ENCODE measurements around the gene ZKSCAN1.

The ZKSCAN1 gene

GRCh38 chr7:100040575-100040974 lies 25.2 kb downstream of the ZKSCAN1 start:
- DNase-seq, result no peak

- DNase-seq, result no peak
These were observed 29.3 kb downstream of the ZKSCAN1 start for GRCh38 chr7:100044718-100045117.

GRCh38 chr7:100048680-100049079 lies 33.3 kb downstream of the ZKSCAN1 start:
- DNase-seq, result no peak

GRCh38 chr7:100049441-100050291 lies 34.3 kb downstream of the ZKSCAN1 start, which contains the start of gene ZSCAN21:
TSS of gene ZSCAN21 (plus strand) at chr7:100049774. CDS start at chr7:100057007, 7,233 bp downstream.
- peak; percentile 84 to 86 for DNase-seq

DNA sequence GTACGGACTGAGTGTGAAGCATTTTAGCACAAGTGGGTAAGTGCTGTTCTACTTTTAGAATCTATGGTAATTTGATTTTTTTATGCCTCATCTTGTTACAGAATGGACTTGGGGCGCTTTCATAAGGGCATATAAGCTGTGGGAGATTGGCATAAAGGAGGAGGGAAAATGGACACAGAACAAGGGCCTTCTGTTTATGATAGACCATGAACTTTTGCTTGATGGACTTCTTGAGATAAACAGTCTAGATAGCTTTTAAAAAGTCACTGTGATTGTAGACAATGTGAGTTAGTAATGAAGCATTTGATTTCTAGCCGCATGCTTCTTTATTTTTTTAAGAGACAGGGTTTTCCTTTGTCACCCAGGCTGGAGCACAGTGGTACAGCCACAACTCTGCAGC lies 36.2 kb downstream of the ZKSCAN1 start:
- DNase-seq, result no peak

DNA sequence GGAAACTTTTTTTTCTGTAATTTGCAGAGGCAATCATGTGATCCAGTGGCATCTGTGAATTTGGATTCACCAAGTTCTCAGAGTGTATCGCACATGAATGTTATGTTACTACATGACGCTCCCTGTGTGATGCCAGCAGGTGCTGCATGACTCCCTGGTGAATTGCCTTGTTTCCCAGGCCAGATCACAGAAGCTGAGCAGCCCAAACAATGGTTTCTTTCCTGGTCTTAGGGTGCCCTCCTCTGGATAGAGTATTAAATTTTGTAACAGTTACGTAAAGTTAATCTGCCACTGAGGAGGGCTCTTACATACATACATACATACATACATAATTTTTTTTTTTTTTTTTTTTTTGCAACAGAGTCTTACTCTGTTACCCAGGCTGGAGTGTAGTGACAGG lies 37.8 kb downstream of the ZKSCAN1 start:
- DNase-seq, result no peak

DNA sequence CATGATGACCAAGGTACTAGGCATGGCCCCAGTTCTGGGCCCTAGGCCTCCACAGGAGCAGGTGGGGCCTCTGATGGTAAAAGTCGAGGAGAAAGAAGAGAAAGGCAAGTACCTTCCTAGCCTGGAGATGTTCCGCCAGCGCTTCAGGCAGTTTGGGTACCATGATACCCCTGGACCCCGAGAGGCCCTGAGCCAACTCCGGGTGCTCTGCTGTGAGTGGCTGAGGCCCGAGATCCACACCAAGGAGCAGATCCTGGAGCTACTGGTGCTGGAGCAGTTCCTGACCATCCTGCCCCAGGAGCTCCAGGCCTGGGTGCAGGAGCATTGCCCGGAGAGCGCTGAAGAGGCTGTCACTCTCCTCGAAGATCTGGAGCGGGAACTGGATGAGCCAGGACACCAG lies 41.6 kb downstream of the ZKSCAN1 start:
- no peak for DNase-seq

DNA sequence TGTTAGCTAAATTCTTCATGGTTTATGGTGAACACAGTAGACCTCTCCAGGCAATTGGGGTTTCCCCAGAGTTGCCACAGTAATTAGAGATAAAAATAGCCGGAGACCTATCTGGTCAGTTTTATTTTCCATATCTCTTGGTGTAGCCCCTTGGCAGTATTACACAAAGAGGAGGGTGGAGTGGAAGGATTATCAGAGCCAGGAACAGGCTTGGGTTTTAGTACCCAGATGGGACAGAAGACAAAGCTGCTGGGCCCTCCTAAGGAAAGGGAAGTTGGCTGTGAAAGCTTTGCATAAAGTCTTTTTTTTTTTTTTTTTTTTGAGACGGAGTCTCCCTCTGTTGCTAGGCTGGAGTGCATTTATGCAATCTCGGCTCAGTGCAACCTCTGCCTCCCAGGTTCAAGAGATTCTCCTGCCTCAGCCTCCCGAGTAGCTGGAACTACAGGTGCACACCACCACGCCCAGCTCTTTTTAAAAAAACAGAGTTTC lies 43.9 kb downstream of the ZKSCAN1 start:
- no peak for DNase-seq

DNA sequence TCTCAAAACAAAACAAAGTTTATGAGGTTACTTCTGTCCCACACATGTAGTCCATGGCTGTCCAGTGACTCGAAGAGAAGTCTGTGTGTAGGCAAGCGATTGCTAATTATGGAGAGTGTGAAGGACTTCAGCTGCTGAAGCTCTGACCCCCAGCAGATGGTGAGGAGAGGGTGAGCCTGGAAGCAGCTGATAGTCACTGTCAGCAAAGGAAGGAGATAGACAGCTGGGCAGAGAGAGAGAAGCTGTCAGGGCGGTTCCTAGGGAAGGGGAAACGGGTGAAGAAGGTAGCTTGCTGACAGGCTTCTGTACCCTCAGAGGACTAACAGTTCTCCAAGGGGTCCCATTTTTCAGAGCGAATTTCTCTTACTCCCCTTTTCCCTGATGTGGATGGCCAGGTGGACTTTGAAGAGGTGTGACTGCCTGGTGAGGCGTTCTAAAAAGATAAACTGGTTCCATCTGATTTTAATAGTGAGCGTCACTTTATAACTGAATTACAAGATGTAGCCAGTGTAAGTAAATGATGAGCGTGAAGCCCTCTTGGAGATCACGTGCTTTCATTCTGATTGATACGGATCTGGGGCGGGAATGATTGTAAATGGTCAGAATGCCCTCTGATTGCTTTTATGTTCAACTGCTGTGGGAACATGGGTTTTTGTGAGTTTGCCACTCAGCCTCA lies 46.3 kb downstream of the ZKSCAN1 start:
- DNase-seq, result no peak

GRCh38 chr7:100063376-100063775 lies 48.0 kb downstream of the ZKSCAN1 start:
- DNase-seq, result no peak

- DNase-seq, result no peak
These were observed 48.8 kb downstream of the ZKSCAN1 start for GRCh38 chr7:100064162-100064561.

- DNase-seq, result no peak
These were observed 50.2 kb downstream of the ZKSCAN1 start for GRCh38 chr7:100065452-100066186.

GRCh38 chr7:100066953-100067352 lies 51.6 kb downstream of the ZKSCAN1 start:
- DNase-seq, result no peak

DNA sequence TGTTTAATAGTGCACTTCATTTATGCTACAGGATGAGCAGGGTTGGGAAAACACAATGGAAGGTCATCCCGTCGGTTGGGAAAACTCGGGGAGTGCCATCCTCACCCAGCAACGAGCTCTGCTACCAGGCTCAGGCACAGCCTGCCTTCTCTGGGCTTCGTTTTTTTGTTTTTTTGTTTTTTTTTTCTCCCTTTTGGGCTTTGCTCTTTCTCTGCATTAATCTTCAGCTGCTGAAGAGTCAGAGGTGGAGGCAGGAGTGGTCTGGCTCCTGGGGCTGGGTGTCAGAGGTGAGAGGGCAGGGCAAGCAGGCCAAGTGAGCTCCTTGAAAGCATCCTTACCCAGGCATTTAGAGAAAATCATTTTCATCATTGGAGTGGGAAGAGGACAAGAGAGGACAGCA lies 54.6 kb downstream of the ZKSCAN1 start:
- no peak for DNase-seq

GRCh38 chr7:100071018-100071723 lies 55.8 kb downstream of the ZKSCAN1 start:
- no peak for DNase-seq

- DNase-seq, result no peak
These were observed 57.1 kb downstream of the ZKSCAN1 start for GRCh38 chr7:100072462-100072861.

- no peak for DNase-seq
These were observed 59.4 kb downstream of the ZKSCAN1 start for GRCh38 chr7:100074841-100075240.

DNA sequence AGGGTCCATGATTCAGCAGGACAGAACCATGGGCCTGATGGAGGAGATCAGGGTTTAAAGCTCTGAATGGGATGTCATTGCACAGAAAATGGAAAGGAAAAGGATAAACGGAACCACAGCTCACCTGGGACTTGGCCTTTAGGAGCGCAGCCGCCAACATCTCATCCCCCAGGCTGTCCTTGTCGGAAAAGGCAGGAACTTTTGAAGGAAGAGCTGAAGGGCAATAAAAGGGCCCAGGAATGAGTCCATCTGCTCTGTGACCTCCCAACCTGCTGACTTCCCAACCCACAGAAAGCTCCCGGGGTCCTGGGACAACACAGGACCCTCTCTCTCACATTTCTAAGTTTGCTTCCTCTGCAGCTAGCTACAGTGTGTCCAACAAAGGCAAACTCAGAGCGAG lies 60.0 kb downstream of the ZKSCAN1 start:
- DNase-seq, result no peak

DNA sequence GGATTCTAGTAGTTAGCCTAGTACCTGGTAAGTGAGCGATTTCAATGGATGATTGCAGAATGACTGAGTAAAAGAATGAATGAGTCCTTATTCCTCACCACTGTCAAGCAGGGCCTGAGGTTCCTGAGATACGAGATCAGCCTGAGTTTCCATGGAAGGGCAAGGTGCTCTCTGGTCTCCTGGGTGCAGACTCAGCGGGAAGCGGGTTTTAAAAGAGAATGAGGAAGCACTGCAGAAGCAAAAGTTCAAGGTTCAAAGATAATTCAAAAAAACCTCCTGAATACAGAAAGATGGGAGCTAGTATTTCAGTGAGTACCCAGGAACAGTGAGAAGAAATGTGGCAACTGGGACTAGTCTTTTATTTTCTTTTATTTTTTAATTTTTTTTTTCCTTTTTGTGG lies 61.8 kb downstream of the ZKSCAN1 start:
- DNase-seq, result no peak

- DNase-seq, result no peak
These were observed 63.7 kb downstream of the ZKSCAN1 start for GRCh38 chr7:100079024-100079560.

GRCh38 chr7:100080907-100081534 lies 65.6 kb downstream of the ZKSCAN1 start:
- no peak for DNase-seq

DNA sequence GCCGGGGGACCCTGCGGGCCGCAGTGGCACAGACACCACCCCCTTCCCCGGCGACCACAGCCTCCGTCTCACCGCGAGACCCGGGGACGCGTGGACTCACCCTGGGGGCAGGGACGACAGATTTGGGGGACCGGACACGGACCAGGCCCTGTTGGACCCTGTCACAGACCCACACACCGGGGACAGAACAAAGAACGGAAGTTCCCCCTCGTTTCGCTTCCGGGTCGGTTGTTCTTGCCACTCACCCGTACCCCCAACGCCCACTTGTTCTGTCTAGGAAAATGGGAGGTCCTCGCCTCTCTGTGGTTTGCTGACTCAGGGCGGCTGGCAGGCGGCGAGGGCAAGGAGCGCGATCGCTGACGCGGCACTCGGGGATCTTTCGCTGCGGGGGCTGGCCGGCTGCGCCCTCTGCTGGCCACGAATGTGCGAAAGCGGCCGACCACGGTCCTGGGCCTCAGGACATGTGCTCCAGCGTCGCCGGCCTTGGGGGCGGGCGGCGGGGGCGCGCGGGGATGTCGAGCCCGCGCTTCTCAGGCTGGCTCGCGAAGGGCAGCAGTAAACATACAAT lies 66.2 kb downstream of the ZKSCAN1 start, which contains the start of gene ZNF3:
Gene ZNF3 (minus strand): TSS at position 189 of the 568 bp plus-strand sequence. CDS start 4,366 bp downstream, outside the sequence.
- peak; percentile 97 to 98 for DNase-seq
